Upper lobe of left lung (tissue), 6 donors: ENCODE measurements around the gene FOXA1. TPM values are rescaled to one million over a fixed set of nuclear protein-coding genes. Genes with fewer than 3 reads are reported as not detected.

ENCODE experiments used
- ATAC-seq, 2 donors: fragments of 200-7000 bp; cut with Tn5 transposase; one replicate each; pipeline ENCODE4 v1.9.1; 2022; ENCODE audit warnings: mild to moderate bottlenecking in 2 of 2, moderate library complexity in 2 of 2; ENCODE audit not compliant: low FRiP score in 2 of 2
- DNase-seq, 2 donors: peaks; one replicate each; pipeline ENCODE4 v3.0.0-alpha.2; 2019 to 2020
- H3K27ac ChIP-seq, 4 donors: fragments of 200-600 bp; sonication (generic); one replicate each; pipeline ENCODE4 v1.5.1; 2016 to 2019
- H3K27me3 ChIP-seq, 4 donors: fragments of 200-600 bp; sonication (generic); one replicate each; pipeline ENCODE4 v1.5.1; 2017 to 2019
- H3K36me3 ChIP-seq, 4 donors: fragments of 200-600 bp; sonication (generic); one replicate each; pipeline ENCODE4 v1.5.1; 2016 to 2019
- H3K4me1 ChIP-seq, 4 donors: fragments of 200-600 bp; sonication (generic); one replicate each; pipeline ENCODE4 v1.5.1; 2018 to 2019
- H3K4me3 ChIP-seq, 4 donors: fragments of 200-600 bp; sonication (generic); one replicate each; pipeline ENCODE4 v1.5.1; 2017 to 2019; ENCODE audit warnings: mild to moderate bottlenecking in 2 of 4, moderate library complexity in 1 of 4
- H3K9me3 ChIP-seq, 4 donors: fragments of 200-600 bp; sonication (generic); one replicate each; pipeline ENCODE4 v1.5.1; 2018 to 2019
- EP300 ChIP-seq, 4 donors: sonication (generic); formaldehyde crosslinking; IDR thresholded peaks; one replicate each; pipeline ENCODE4 v1.5.1; 2017; ENCODE audit warnings: antibody characterized with exemption in 4 of 4, control low read depth in 2 of 4
- POLR2A ChIP-seq, 4 donors: fragments of 450-650 bp; IDR thresholded peaks; one replicate each; pipeline ENCODE4 v1.5.1; 2016 to 2017; ENCODE audit warnings: antibody characterized with exemption in 4 of 4, mild to moderate bottlenecking in 2 of 4
- POLR2AphosphoS5 ChIP-seq, 2 donors: sonication (generic); formaldehyde crosslinking; IDR thresholded peaks; one replicate each; pipeline ENCODE4 v1.5.1; 2017; ENCODE audit warnings: antibody characterized with exemption in 2 of 2
- WGBS, 2 donors: methylation state at CpG; one replicate each; pipeline ENCODE4 v1.1.5; 2017 to 2018; 5-methylcytosine and 5-hydroxymethylcytosine counted together
- total RNA-seq, 6 donors: library from RNA; depleted of rRNA in 4 of 6; stranded (reverse); fragments of >200 nt in 4 of 6; gene quantifications; one replicate each; pipeline versions ENCODE4 v1.1.0 to v1.2.1, GENCODE V29; 2016 to 2021
- TF ChIP-seq, protein P1 (sequence below), 6 experiments: fragments of 450-650 bp in 4 of 6; fragments of 200-600 bp in 2 of 6; sonication (generic) in 2 of 6; IDR thresholded peaks; one replicate each; pipeline ENCODE4 v1.5.1; 2016 to 2019; ENCODE audit warnings: antibody characterized with exemption in 6 of 6
- donor health status: DM: no; HTN: no; CAD: no; lungs with moderate emphysema.
- donor health status: DM: no; HTN: yes; CAD: no; lungs with severe emphysema.

Gene FOXA1
- total RNA-seq, 6 donors from 2014 or later = 25.1 to 69.2 (median 34.6) TPM

DNA sequence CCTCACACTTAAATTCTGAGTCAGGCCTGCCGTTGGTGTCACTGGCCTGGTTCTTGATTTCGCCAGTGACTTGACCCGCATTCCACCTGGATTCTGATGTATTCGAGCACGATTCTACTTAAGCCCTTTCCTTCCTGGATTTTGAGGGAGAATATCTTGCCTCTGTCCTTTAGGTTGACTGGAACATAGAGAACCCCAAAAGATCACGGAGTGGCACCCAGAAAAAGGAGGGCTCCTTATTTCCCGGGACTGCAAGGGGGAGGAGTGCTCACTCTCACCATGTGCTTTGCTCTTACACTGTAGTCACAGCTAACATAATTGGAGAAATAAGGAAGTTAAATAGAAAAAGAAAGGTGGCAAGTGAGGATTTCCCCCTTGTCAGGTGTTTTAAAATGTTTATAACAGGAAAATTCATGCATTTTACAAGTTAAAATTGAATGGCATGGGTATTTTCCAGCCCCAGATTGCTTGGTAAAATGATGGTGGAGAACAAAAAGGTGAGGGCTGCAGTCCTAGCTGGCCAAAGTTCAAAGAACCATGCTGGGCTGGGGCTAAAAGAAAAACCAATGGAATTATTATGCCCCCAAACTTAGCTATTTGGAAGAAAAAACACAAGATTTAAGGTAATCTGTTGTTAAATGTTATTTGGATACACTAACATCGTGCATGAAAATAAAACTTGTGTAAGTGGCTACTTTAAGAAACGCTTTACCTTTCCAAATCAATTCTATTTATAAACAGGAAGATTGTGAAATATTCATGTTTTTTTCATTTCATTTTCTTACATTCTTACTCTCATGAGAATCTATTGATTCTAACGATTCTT is 8.9 kb downstream of the FOXA1 start:
- TF ChIP-seq POLR2AphosphoS5 (IDR thresholded peaks at IDR 0.05) (no peak), EP300 (IDR thresholded peaks at IDR 0.05) (no peak), POLR2A (IDR thresholded peaks at IDR 0.05) (no peak)
- TF ChIP-seq, protein P1, sequence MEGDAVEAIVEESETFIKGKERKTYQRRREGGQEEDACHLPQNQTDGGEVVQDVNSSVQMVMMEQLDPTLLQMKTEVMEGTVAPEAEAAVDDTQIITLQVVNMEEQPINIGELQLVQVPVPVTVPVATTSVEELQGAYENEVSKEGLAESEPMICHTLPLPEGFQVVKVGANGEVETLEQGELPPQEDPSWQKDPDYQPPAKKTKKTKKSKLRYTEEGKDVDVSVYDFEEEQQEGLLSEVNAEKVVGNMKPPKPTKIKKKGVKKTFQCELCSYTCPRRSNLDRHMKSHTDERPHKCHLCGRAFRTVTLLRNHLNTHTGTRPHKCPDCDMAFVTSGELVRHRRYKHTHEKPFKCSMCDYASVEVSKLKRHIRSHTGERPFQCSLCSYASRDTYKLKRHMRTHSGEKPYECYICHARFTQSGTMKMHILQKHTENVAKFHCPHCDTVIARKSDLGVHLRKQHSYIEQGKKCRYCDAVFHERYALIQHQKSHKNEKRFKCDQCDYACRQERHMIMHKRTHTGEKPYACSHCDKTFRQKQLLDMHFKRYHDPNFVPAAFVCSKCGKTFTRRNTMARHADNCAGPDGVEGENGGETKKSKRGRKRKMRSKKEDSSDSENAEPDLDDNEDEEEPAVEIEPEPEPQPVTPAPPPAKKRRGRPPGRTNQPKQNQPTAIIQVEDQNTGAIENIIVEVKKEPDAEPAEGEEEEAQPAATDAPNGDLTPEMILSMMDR (IDR thresholded peaks at IDR 0.05) = no peak
- 11% methylated on average over 10 of the region's 10 CpGs for WGBS, 2 donors
- Histone ChIP-seq H3K4me3 (no peak overlapping the region), H3K27ac (peak overlapping the region; percentile 82 to 92 (median 88)), H3K4me1 (peaks cover 12 to 27% (median 21%) of the 10 kb centered on the region in 4 donors), H3K9me3 (no peaks in the 10 kb centered on the region), H3K36me3 (no peaks in the 10 kb centered on the region), H3K27me3 (peaks cover under 1 to 44% (median 13%) of the 10 kb centered on the region in 4 donors)
- no peak for DNase-seq
- ATAC-seq = no peak

- DNase-seq (peak in 1 of 2 donors; percentile 58), ATAC-seq (no peak)
- TF ChIP-seq POLR2A (IDR thresholded peaks at IDR 0.05) (no peak), EP300 (IDR thresholded peaks at IDR 0.05) (no peak), POLR2AphosphoS5 (IDR thresholded peaks at IDR 0.05) (no peak)
- TF ChIP-seq, protein P1 (IDR thresholded peaks at IDR 0.05) = no peak
- Histone ChIP-seq H3K27ac (peak overlapping the region; percentile 82 to 92 (median 88)), H3K36me3 (no peaks in the 10 kb centered on the region), H3K4me1 (peaks cover 12 to 27% (median 21%) of the 10 kb centered on the region in 4 donors), H3K4me3 (peak overlapping the region in 3 of 4 donors; percentile 44 to 57 (median 56)), H3K9me3 (no peaks in the 10 kb centered on the region), H3K27me3 (peaks cover 0 to 38% (median 12%) of the 10 kb centered on the region in 4 donors)
- WGBS, 2 donors = 16 to 25% methylated on average over 19 to 23 of the region's 23 CpGs
Observed at GRCh38 chr14:37585101-37585511, 9.9 kb downstream of the FOXA1 start.

GRCh38 chr14:37584211-37585100 is 10.6 kb downstream of the FOXA1 start:
- ATAC-seq = peak in 1 of 2 donors; percentile 31
- H3K4me3 ChIP-seq = peak overlapping the region in 3 of 4 donors; percentile 44 to 57 (median 56)
- TF ChIP-seq POLR2A (IDR thresholded peaks at IDR 0.05) = peak in 1 of 4 donors; percentile 8
- TF ChIP-seq, protein P1 (IDR thresholded peaks at IDR 0.05) = no peak
- WGBS, 2 donors = 14 to 22% methylated on average over 40 to 51 of the region's 62 CpGs
- peaks cover 12 to 27% (median 21%) of the 10 kb centered on the region in 4 donors for H3K4me1 ChIP-seq
- H3K27me3 ChIP-seq = peaks cover 0 to 38% (median 12%) of the 10 kb centered on the region in 4 donors
- H3K9me3 ChIP-seq = no peaks in the 10 kb centered on the region
- no peaks in the 10 kb centered on the region for H3K36me3 ChIP-seq
- H3K27ac ChIP-seq = peak overlapping the region; percentile 82 to 92 (median 88)
- DNase-seq = peak in 1 of 2 donors; percentile 87

DNA sequence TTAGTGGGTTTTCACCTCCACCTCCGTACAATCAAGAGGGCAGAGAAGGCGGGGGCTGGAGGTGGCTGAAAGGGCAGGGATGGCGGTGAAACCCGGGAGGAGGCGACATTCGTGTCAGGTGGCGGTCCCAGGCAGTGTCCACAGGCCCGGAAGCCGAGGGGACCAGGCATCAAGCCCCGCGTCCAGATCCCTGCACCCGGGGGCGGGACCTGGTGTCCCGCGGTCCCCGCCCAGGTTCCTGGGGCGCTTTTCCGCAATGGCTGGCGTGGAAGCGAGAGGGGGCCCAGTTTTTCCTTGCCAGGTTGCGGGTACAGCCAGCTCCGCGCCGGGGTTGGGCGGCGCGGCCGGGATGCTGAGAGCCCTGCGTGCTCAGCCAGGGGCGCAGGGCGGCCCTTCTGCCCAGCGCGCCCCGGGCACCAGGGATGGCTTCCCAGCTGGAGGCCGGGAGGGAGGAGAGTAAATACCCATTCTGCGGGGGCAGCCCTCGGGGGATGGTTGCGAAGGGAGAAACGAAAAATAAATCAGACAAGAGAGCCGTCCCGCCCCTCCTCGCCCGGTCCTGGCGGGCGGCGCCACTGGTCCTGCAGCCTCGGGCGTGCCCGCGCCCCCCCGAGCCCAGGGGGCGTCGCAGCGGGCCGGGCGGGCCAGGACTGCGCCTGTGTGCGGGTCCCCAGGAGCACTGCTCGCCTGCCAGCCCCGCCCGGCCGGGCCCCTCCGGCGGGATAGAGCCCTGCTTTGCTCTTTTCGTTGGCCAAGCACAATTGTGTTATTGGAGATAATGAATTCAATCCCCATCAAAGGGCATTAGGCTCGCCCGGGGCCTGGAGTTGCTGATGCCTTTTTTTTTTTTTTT is 11.5 kb downstream of the FOXA1 start:
- Histone ChIP-seq H3K9me3 (no peaks in the 10 kb centered on the region), H3K36me3 (no peaks in the 10 kb centered on the region), H3K27ac (peak overlapping the region; percentile 82 to 92 (median 88)), H3K27me3 (peaks cover 0 to 38% (median 12%) of the 10 kb centered on the region in 4 donors), H3K4me3 (peak overlapping the region in 3 of 4 donors; percentile 44 to 57 (median 56)), H3K4me1 (peaks cover 12 to 25% (median 19%) of the 10 kb centered on the region in 4 donors)
- DNase-seq (peak; percentile 57 to 87), ATAC-seq (peak; percentile 67 to 74)
- peak in 1 of 4 donors; percentile 65 for TF ChIP-seq POLR2A (IDR thresholded peaks at IDR 0.05)
- no peak for TF ChIP-seq POLR2AphosphoS5 (IDR thresholded peaks at IDR 0.05)
- WGBS, 2 donors = 2 to 7% methylated on average over 31 to 46 of the region's 67 CpGs
